ENCODE results near the gene OPN1MW. TPM values are rescaled to one million over a fixed set of nuclear protein-coding genes. Genes with fewer than 3 reads are reported as not detected.
"Not testable (repeated sequence)": the region's sequence is repeated elsewhere in the genome, so short reads cannot be mapped to it uniquely, and the experiment has no call there.

The OPN1MW gene
- polyA plus RNA-seq, 1 of the 3 experiments (the other 2 are of a cell fraction), result not detected

GRCh38 chrX:154142950-154143745, 39.2 kb upstream of the OPN1MW start:
- ChIA-PET CTCF (interaction anchor here (1.3 kb wide), 1 partner anchor 130 kb away, joined by 4 read pairs; no protein-coding TSS in a partner anchor), POLR2A (no interaction called here)
- H4K20me1 ChIP-seq (ENCODE audit: insufficient read depth), result no peaks in the 10 kb centered on the region
- no peaks in the 10 kb centered on the region for H3F3A ChIP-seq (replicated peaks; ENCODE audit: insufficient read depth)
- no peak overlapping the region for H3K9ac ChIP-seq
- no peak overlapping the region for H3K4me2 ChIP-seq
- no peaks in the 10 kb centered on the region for H3K9me3 ChIP-seq
- no peaks in the 10 kb centered on the region for H3K9me2 ChIP-seq
- 50% methylated on average over 16 of the region's 23 CpGs for WGBS (ENCODE audit: low lambda C conversion rate)
- no peak for TF ChIP-seq RXRA (IDR thresholded peaks at IDR 0.05; ENCODE audit: borderline replicate concordance, low read depth)
- TF ChIP-seq EP300 (IDR thresholded peaks at IDR 0.05; ENCODE audit: borderline replicate concordance in 1 of 2, low read depth in 1 of 2, low read length in 1 of 2), result no peak
- TF ChIP-seq SIN3A (IDR thresholded peaks at IDR 0.05; ENCODE audit: borderline replicate concordance, low read depth, low read length), result no peak
- TF ChIP-seq FOXJ3 (CRISPR knock-in tag; IDR thresholded peaks at IDR 0.05), result no peak
- no peak for TF ChIP-seq IRF3 (IDR thresholded peaks at IDR 0.05; ENCODE audit: low read depth, low read length)
- no peak for TF ChIP-seq ZBTB33 (IDR thresholded peaks at IDR 0.05; ENCODE audit: borderline replicate concordance, low read depth)
- TF ChIP-seq PBX3 (IDR thresholded peaks at IDR 0.05), result no peak
- no peak for TF ChIP-seq ELF1 (IDR thresholded peaks at IDR 0.05)
- TF ChIP-seq TAF1 (IDR thresholded peaks at IDR 0.05; ENCODE audit: borderline replicate concordance, low read depth, low read length), result no peak
- no peak for TF ChIP-seq REST (IDR thresholded peaks at IDR 0.05; ENCODE audit: low read depth, low read length)
- H3K27me3 ChIP-seq (ENCODE audit: insufficient read depth), result peaks cover 22% of the 10 kb centered on the region; the same call in 1 of the 2 replicates
- H3K79me2 ChIP-seq (ENCODE audit: insufficient read depth), result no peaks in the 10 kb centered on the region
- no peak overlapping the region for H2AFZ ChIP-seq (ENCODE audit: low read depth)
- H3K4me3 ChIP-seq (ENCODE audit: low read depth in 2 of 2, low read length in 1 of 2), result no peak overlapping the region
- no peaks in the 10 kb centered on the region for H3K4me1 ChIP-seq (ENCODE audit: control insufficient read depth in 1 of 2, insufficient read depth in 2 of 2, low read depth in 1 of 2, low read length in 1 of 2)
- H3K27ac ChIP-seq (ENCODE audit: low read depth in 2 of 2, low read length in 1 of 2), result no peak overlapping the region
- DNase-seq, result no peak
- no peaks in the 10 kb centered on the region for H3K36me3 ChIP-seq (replicated peaks in 1 of 2; ENCODE audit: control insufficient read depth in 1 of 2, insufficient read depth in 2 of 2, low read length in 1 of 2)

GRCh38 chrX:154144010-154144409, 38.4 kb upstream of the OPN1MW start, which contains the start of gene OPN1LW:
TSS of gene OPN1LW (plus strand) at chrX:154144243. CDS start at chrX:154144284, 41 bp downstream.
- H3K9ac ChIP-seq; H3K4me1 ChIP-seq (ENCODE audit: control insufficient read depth in 1 of 2, insufficient read depth in 2 of 2, low read depth in 1 of 2, low read length in 1 of 2); POLR2A ChIA-PET; H2AFZ ChIP-seq (ENCODE audit: low read depth); H3K36me3 ChIP-seq (replicated peaks in 1 of 2; ENCODE audit: control insufficient read depth in 1 of 2, insufficient read depth in 2 of 2, low read length in 1 of 2); H3K79me2 ChIP-seq (ENCODE audit: insufficient read depth); CTCF ChIA-PET; H3K27ac ChIP-seq (ENCODE audit: low read depth in 2 of 2, low read length in 1 of 2); H3K4me3 ChIP-seq (ENCODE audit: low read depth in 2 of 2, low read length in 1 of 2); H3F3A ChIP-seq (replicated peaks; ENCODE audit: insufficient read depth); H4K20me1 ChIP-seq (ENCODE audit: insufficient read depth); H3K4me2 ChIP-seq; H3K9me2 ChIP-seq; DNase-seq; H3K9me3 ChIP-seq: not testable (repeated sequence)
- 71% methylated on average over 9 of the region's 15 CpGs for WGBS (ENCODE audit: low lambda C conversion rate)
- H3K27me3 ChIP-seq (ENCODE audit: insufficient read depth), result peaks cover 22% of the 10 kb centered on the region; the same call in 1 of the 2 replicates

- H3K4me1 ChIP-seq (ENCODE audit: control insufficient read depth in 1 of 2, insufficient read depth in 2 of 2, low read depth in 1 of 2, low read length in 1 of 2); H3K9me2 ChIP-seq; H4K20me1 ChIP-seq (ENCODE audit: insufficient read depth); H3K4me3 ChIP-seq (ENCODE audit: low read depth in 2 of 2, low read length in 1 of 2); H3F3A ChIP-seq (replicated peaks; ENCODE audit: insufficient read depth); H3K36me3 ChIP-seq (replicated peaks in 1 of 2; ENCODE audit: control insufficient read depth in 1 of 2, insufficient read depth in 2 of 2, low read length in 1 of 2); H2AFZ ChIP-seq (ENCODE audit: low read depth); CTCF ChIA-PET; H3K9me3 ChIP-seq; H3K79me2 ChIP-seq (ENCODE audit: insufficient read depth); H3K27me3 ChIP-seq (ENCODE audit: insufficient read depth); H3K9ac ChIP-seq; H3K27ac ChIP-seq (ENCODE audit: low read depth in 2 of 2, low read length in 1 of 2); H3K4me2 ChIP-seq; POLR2A ChIA-PET; DNase-seq: not testable (repeated sequence)
- WGBS (ENCODE audit: low lambda C conversion rate), result 55% methylated on average over 1 of the region's 6 CpGs
These were observed 31.4 kb upstream of the OPN1MW start for GRCh38 chrX:154151030-154151429.

Data from SK-N-SH (cell line).